GM18909 (cell line): ENCODE data around the gene DCXR.

Experiments used
- ATAC-seq: cut with Tn5 transposase; IDR thresholded peaks from one replicate; pipeline ENCODE4 v1.9.1; 2021; ENCODE audit warnings: mild to moderate bottlenecking; ENCODE audit not compliant: unreplicated experiment, poor library complexity

The DCXR gene

DNA sequence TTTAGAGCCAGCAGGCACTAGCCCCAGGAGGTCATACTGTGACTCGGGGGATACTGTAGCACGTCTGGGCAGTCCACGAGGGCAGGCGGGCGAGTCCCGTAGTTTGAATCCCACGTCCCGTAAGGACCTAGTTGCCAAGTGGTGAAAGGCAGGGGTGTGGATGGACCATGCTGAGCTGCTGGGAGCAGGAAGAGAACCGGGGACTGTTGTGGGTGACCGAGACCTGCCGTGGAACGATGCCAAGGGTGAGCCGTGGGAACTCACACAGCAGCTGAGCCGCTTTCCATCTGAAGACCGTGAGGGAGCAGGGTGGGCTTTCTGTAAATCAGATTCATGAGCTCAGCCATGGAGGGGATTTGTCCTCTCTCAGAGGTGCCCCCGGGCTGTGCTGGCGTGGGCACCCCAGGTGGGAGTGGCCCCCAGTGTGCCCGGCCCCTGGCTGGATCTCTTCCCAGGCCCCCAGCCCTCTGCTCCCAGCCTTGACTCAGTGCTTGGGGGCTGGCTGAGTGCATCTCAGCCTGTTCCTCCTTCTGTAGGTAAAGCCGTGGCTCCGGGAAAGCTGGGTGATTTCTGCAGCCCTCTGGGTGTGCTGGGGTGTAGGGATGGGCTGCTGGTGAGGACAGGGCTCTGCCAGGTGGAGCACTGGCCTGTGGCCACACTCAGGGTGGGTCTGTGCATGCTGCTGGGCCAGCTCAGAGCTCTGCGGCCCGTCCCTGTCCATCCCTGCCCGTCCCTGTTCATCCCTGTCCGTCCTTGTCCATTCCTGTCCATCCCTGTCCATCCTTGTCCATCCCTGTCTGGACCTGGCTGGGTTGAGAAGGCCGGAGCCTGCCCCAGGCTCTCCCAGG lies 46.4 kb downstream of the DCXR start:
- no peak for ATAC-seq

DNA sequence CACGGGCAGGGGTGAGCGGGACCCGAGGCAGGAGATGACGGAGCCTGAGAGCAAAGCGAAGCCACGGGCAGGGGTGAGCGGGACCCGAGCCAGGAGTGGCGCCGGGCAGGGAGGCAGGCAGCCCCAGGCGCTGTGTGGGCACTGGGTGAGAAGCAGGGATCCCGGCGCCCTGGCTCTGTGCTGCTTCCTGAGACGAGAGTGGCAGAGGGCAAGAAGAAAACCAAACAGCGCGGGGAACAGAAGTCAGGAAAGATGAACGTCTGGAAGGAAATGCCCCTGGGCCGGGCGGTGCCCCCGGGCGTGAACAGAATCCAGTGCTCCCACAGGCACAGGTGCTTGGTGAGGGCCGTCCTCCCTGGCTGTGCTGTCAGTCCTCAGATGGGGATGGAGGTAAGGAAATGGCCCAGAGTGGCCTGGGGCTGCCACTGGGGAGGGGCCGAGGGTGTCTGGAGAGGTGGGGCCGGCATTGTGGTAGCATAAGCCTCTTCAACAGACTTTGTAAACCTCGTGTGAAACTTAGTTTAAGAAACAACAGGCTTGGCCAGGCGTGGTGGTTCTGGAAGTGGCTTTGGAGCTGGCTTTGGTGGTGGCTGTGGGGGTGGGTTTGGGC lies 50.2 kb downstream of the DCXR start:
- no peak for ATAC-seq

DNA sequence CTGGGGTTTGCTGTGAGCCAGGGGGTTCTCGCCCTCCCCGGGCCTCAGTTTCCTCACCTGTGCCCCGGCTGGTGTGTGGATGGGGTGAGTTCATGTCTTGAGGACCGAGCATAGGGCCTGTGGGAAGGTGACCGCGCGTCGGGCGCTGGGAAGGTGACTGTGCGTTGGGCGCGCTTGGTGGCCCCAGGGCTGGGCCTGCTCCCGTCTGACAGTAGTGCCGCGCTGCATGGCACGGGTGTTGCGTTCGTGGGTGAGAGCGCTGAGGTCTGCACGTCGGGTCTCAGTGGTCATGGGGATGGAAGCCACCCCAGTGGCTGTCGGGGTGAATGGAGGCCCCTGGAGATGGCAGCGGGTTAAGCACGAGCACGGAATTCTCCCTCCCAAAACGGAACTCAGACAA lies 50.9 kb downstream of the DCXR start:
- ATAC-seq: no peak
